HG03469 (cell line): ENCODE results near the gene LRRC45.

Experiments
- ATAC-seq: cut with Tn5 transposase; IDR thresholded peaks from one replicate; pipeline ENCODE4 v1.9.1; 2021; ENCODE audit warnings: mild to moderate bottlenecking, moderate library complexity, moderate number of reproducible peaks; ENCODE audit not compliant: unreplicated experiment

The LRRC45 gene

GRCh38 chr17:81993729-81994592 is 29.1 kb upstream of the LRRC45 start:
- no peak for ATAC-seq

- no peak for ATAC-seq
Observed at GRCh38 chr17:81994593-81995462, 28.3 kb upstream of the LRRC45 start.

GRCh38 chr17:81995463-81996231 is 27.5 kb upstream of the LRRC45 start:
- no peak for ATAC-seq

- ATAC-seq = no peak
Observed at GRCh38 chr17:81996232-81996756, 26.8 kb upstream of the LRRC45 start.

GRCh38 chr17:81996757-81997441 is 26.2 kb upstream of the LRRC45 start:
- ATAC-seq = no peak

GRCh38 chr17:81998212-81998611 is 24.9 kb upstream of the LRRC45 start:
- ATAC-seq = no peak

GRCh38 chr17:81998691-81999438 is 24.2 kb upstream of the LRRC45 start:
- no peak for ATAC-seq

- no peak for ATAC-seq
Observed at GRCh38 chr17:81999587-81999975, 23.5 kb upstream of the LRRC45 start.

- ATAC-seq = no peak
Observed at GRCh38 chr17:81999976-82000802, 22.9 kb upstream of the LRRC45 start.

GRCh38 chr17:82000803-82001570 is 22.1 kb upstream of the LRRC45 start:
- no peak for ATAC-seq

- no peak for ATAC-seq
Observed at GRCh38 chr17:82001571-82002056, 21.5 kb upstream of the LRRC45 start.

GRCh38 chr17:82003411-82004381 is 19.4 kb upstream of the LRRC45 start:
- no peak for ATAC-seq

- no peak for ATAC-seq
Observed at GRCh38 chr17:82004517-82005455, 18.3 kb upstream of the LRRC45 start.

- no peak for ATAC-seq
Observed at GRCh38 chr17:82005701-82006348, 17.3 kb upstream of the LRRC45 start.
